CD4-positive, alpha-beta T cell (primary cell): ENCODE data around the gene ENAH. TPM values are rescaled to one million over a fixed set of nuclear protein-coding genes. Genes with fewer than 3 reads are reported as not detected.

Experiments
- ATAC-seq: fragments of 200-7000 bp; cut with Tn5 transposase; one replicate; pipeline ENCODE4 v1.10.0; 2022; ENCODE audit warnings: mild to moderate bottlenecking; ENCODE audit not compliant: poor library complexity
- CTCF ChIA-PET: fragments of 350-600 bp; sonication (Branson Sonifier 250); formaldehyde crosslinking; loops from one replicate; lab custom pipeline; 2021; ENCODE audit warnings: antibody characterized with exemption, inconsistent platforms; lab: Charles Lee
- POLR2A ChIA-PET: fragments of 350-600 bp; sonication (Branson Sonifier 250); formaldehyde crosslinking; loops from one replicate; lab custom pipeline; 2021; ENCODE audit warnings: antibody characterized with exemption, inconsistent platforms; lab: Charles Lee
- DNase-seq, 14 experiments: peaks; one replicate each; pipeline ENCODE4 v3.0.0-alpha.2; 2013 to 2020; ENCODE audit warnings: mixed read lengths in 2 of 14
- H3K27ac ChIP-seq, 2 donors: one replicate each; pipeline versions ENCODE4 v1.5.1 to v1.7.0; 2013; ENCODE audit warnings: low read length in 2 of 2, low read depth in 1 of 2, mild to moderate bottlenecking in 1 of 2
- H3K27me3 ChIP-seq, 2 experiments: 1 replicate in 1 of 2; 2 replicates in 1 of 2; pipeline versions ENCODE4 v1.6.1 to v1.7.0; 2013; ENCODE audit warnings: low read length in 2 of 2, control low read depth in 1 of 2, mild to moderate bottlenecking in 1 of 2, moderate library complexity in 1 of 2; ENCODE audit not compliant: insufficient read depth in 2 of 2, control insufficient read depth in 1 of 2
- H3K36me3 ChIP-seq: one replicate; pipeline ENCODE4 v1.6.1; 2013; ENCODE audit warnings: low read length, control low read depth; ENCODE audit not compliant: insufficient read depth
- H3K4me1 ChIP-seq: one replicate; pipeline ENCODE4 v1.6.1; 2013; ENCODE audit warnings: low read length, control low read depth; ENCODE audit not compliant: insufficient read depth
- H3K4me3 ChIP-seq: one replicate; pipeline ENCODE4 v1.5.1; 2013; ENCODE audit warnings: mild to moderate bottlenecking, low read length, moderate library complexity
- H3K9me3 ChIP-seq, 2 experiments: 1 replicate in 1 of 2; 2 replicates in 1 of 2; pipeline versions ENCODE4 v1.6.1 to v1.7.0; 2013; ENCODE audit warnings: low read length in 2 of 2, mild to moderate bottlenecking in 2 of 2, control low read depth in 1 of 2, moderate library complexity in 1 of 2; ENCODE audit not compliant: control insufficient read depth in 1 of 2, insufficient read depth in 1 of 2
- H3K27ac Mint-ChIP-seq: one replicate; pipeline ENCODE4 v1.8.0; 2020; ENCODE audit warnings: mixed read lengths
- H3K27me3 Mint-ChIP-seq: one replicate; pipeline ENCODE4 v1.8.0; 2021; ENCODE audit warnings: mixed read lengths
- H3K36me3 Mint-ChIP-seq: one replicate; pipeline ENCODE4 v1.8.0; 2021; ENCODE audit warnings: low read depth, mixed read lengths
- H3K4me1 Mint-ChIP-seq: one replicate; pipeline ENCODE4 v1.8.0; 2021; ENCODE audit warnings: low read depth, mixed read lengths
- H3K4me3 Mint-ChIP-seq: one replicate; pipeline ENCODE4 v1.8.0; 2020; ENCODE audit warnings: mild to moderate bottlenecking, mixed read lengths
- H3K9me3 Mint-ChIP-seq: one replicate; pipeline ENCODE4 v1.8.0; 2020; ENCODE audit warnings: mixed read lengths
- CTCF ChIP-seq: fragments of 200-600 bp; IDR thresholded peaks from one replicate; pipeline ENCODE4 v1.8.0; 2022; ENCODE audit warnings: antibody characterized with exemption, mild to moderate bottlenecking
- intact Hi-C, 2 experiments: fragments of 100-400 bp; cut with DNase I in 1 of 2; cut with micrococcal nuclease in 1 of 2; formaldehyde crosslinking; loops; one replicate each; pipeline versions ENCODE4 v1.15.1 to v1.9.0; 2023 to 2025; cut with DNase I, micrococcal nuclease
- total RNA-seq, 174 experiments: library from RNA in 2 of 174; stranded (reverse) in 2 of 174; gene quantifications; one replicate each; pipeline ENCODE4 v1.2.3 and lab custom pipeline; 2021 to 2026

ENAH gene
- total RNA-seq, 2 experiments from 2014 or later, result not detected

- no peaks in the 10 kb centered on the region for H3K27me3 Mint-ChIP-seq
- Histone ChIP-seq H3K4me1 (peaks cover 13% of the 10 kb centered on the region), H3K27me3 (no peaks in the 10 kb centered on the region), H3K27ac (no peak overlapping the region), H3K9me3 (no peaks in the 10 kb centered on the region), H3K4me3 (no peak overlapping the region), H3K36me3 (no peaks in the 10 kb centered on the region)
- H3K4me1 Mint-ChIP-seq, result peaks cover 9% of the 10 kb centered on the region
- H3K27ac Mint-ChIP-seq, result no peak overlapping the region
- CTCF ChIA-PET, result interaction anchor here (1.7 kb wide), 1 partner anchor 8 kb away, joined by 4 read pairs; no protein-coding TSS in a partner anchor
- H3K36me3 Mint-ChIP-seq, result no peaks in the 10 kb centered on the region
- POLR2A ChIA-PET, result interaction anchor here (1.0 kb wide), 1 partner anchor 15 kb away, joined by 3 read pairs; no protein-coding TSS in a partner anchor
- no peaks in the 10 kb centered on the region for H3K9me3 Mint-ChIP-seq
- no peak for DNase-seq
- TF ChIP-seq CTCF, result no peak
- ATAC-seq, result no peak
- H3K4me3 Mint-ChIP-seq, result no peak overlapping the region
- intact Hi-C loops, result no loop called here
These were observed 170.4 kb downstream of the ENAH start for GRCh38 chr1:225482421-225482950.

- no peaks in the 10 kb centered on the region for H3K9me3 Mint-ChIP-seq
- no peaks in the 10 kb centered on the region for H3K36me3 ChIP-seq
- no peak overlapping the region for H3K4me3 Mint-ChIP-seq
- H3K27ac Mint-ChIP-seq, result no peak overlapping the region
- CTCF ChIA-PET, result interaction anchor here (1.2 to 2.0 kb wide), 3 partner anchors 15 to 504 kb away, joined by 3 to 6 read pairs (median 4); no protein-coding TSS in a partner anchor
- no peak overlapping the region for H3K4me3 ChIP-seq
- H3K36me3 Mint-ChIP-seq, result no peaks in the 10 kb centered on the region
- DNase-seq, result no peak
- H3K27me3 ChIP-seq, result no peaks in the 10 kb centered on the region
- peaks cover 16% of the 10 kb centered on the region for H3K4me1 Mint-ChIP-seq
- H3K27ac ChIP-seq, result no peak overlapping the region
- no peak for TF ChIP-seq CTCF
- no peaks in the 10 kb centered on the region for H3K27me3 Mint-ChIP-seq
- intact Hi-C loops, result no loop called here
- POLR2A ChIA-PET, result interaction anchor here (1.0 to 1.1 kb wide), 2 partner anchors 14 to 416 kb away, joined by 3 read pairs; no protein-coding TSS in a partner anchor
- H3K9me3 ChIP-seq, result no peaks in the 10 kb centered on the region
- H3K4me1 ChIP-seq, result peaks cover 20% of the 10 kb centered on the region
- no peak for ATAC-seq
These were observed 171.2 kb downstream of the ENAH start for GRCh38 chr1:225481738-225482137.

GRCh38 chr1:225480825-225481434 lies 172.0 kb downstream of the ENAH start:
- H3K27ac Mint-ChIP-seq, result no peak overlapping the region
- intact Hi-C loops, result no loop called here
- no peak overlapping the region for H3K27ac ChIP-seq
- H3K4me3 ChIP-seq, result no peak overlapping the region
- ChIA-PET POLR2A (interaction anchor here (1.1 kb wide), 1 partner anchor 417 kb away, joined by 3 read pairs; no protein-coding TSS in a partner anchor), CTCF (interaction anchor here (1.0 to 2.0 kb wide), 5 partner anchors 16 to 505 kb away, joined by 3 to 6 read pairs (median 3); no protein-coding TSS in a partner anchor)
- H3K36me3 Mint-ChIP-seq, result no peaks in the 10 kb centered on the region
- H3K4me1 ChIP-seq, result peaks cover 28% of the 10 kb centered on the region
- H3K27me3 ChIP-seq, result no peaks in the 10 kb centered on the region
- no peak overlapping the region for H3K4me3 Mint-ChIP-seq
- H3K27me3 Mint-ChIP-seq, result no peaks in the 10 kb centered on the region
- ATAC-seq (peak; percentile 84), DNase-seq (peak in 12 of 14 experiments; percentile 28 to 66 (median 42))
- H3K4me1 Mint-ChIP-seq, result peaks cover 24% of the 10 kb centered on the region
- no peaks in the 10 kb centered on the region for H3K9me3 ChIP-seq
- H3K9me3 Mint-ChIP-seq, result no peaks in the 10 kb centered on the region
- H3K36me3 ChIP-seq, result no peaks in the 10 kb centered on the region
- TF ChIP-seq CTCF, result peak; percentile 60
